K562 (cell line): ENCODE results near the gene PIP5KL1. TPM values are rescaled to one million over a fixed set of nuclear protein-coding genes. Genes with fewer than 3 reads are reported as not detected.

ENCODE experiments used
- FOXM1 ChIP-seq, 2 experiments: fragments of 450-650 bp in 1 of 2; sonication (generic) in 1 of 2; formaldehyde crosslinking in 1 of 2; IDR thresholded peaks; 2 replicates each; pipeline versions ENCODE4 v1.6.1 to v1.9.0; 2017 to 2022; ENCODE audit warnings: low read depth in 2 of 2, mild to moderate bottlenecking in 2 of 2, missing genetic modification reagents in 1 of 2, moderate library complexity in 1 of 2
- HOXB6 ChIP-seq: fragments of 250-450 bp; sonication (Bioruptor Pico); IDR thresholded peaks from 2 replicates; pipeline ENCODE4 v1.5.1; 2022; ENCODE audit warnings: mild to moderate bottlenecking, borderline replicate concordance
- JUN ChIP-seq, 2 experiments: sonication (generic) in 1 of 2; formaldehyde crosslinking in 1 of 2; IDR thresholded peaks; 2 replicates each; pipeline versions ENCODE4 v1.6.1 to v1.8.0; 2012 to 2022; ENCODE audit warnings: borderline replicate concordance in 2 of 2, mild to moderate bottlenecking in 2 of 2, improper control_type of control experiment in 1 of 2, low read depth in 1 of 2, low read length in 1 of 2, missing genetic modification reagents in 1 of 2
- NFRKB ChIP-seq: fragments of 450-650 bp; IDR thresholded peaks from 2 replicates; pipeline ENCODE4 v1.6.1; 2016; ENCODE audit warnings: low read depth
- PBX2 ChIP-seq, 2 experiments: IDR thresholded peaks in 1 of 2; conservative IDR thresholded peaks in 1 of 2; 2 replicates each; pipeline ENCODE4 v1.6.1; 2016; ENCODE audit warnings: low read depth in 2 of 2, mild to moderate bottlenecking in 1 of 2, missing compliant biosample characterization in 1 of 2, missing genetic modification characterization in 1 of 2, moderate library complexity in 1 of 2
- POLR2AphosphoS5 ChIP-seq: IDR thresholded peaks from 2 replicates; pipeline ENCODE4 v1.6.1; 2011; ENCODE audit warnings: mild to moderate bottlenecking, low read depth, low read length, moderate library complexity; ENCODE audit not compliant: control insufficient read depth, insufficient read depth
- POLR3A ChIP-seq: IDR thresholded peaks from 2 replicates; pipeline ENCODE4 v1.6.1; 2011; ENCODE audit warnings: borderline replicate concordance, mild to moderate bottlenecking, moderate library complexity; ENCODE audit not compliant: insufficient read length, insufficient read depth; ENCODE audit errors: extremely low read depth
- SRSF1 ChIP-seq: fragments of 200-400 bp; formaldehyde crosslinking; IDR thresholded peaks from 2 replicates; pipeline ENCODE4 v1.6.1; 2017; ENCODE audit warnings: mild to moderate bottlenecking, low read depth, low read length, moderate library complexity
- SRSF7 ChIP-seq: fragments of 200-400 bp; formaldehyde crosslinking; optimal IDR thresholded peaks from 2 replicates; pipeline ENCODE3; 2017; ENCODE audit warnings: mild to moderate bottlenecking, low read depth, low read length
- STAT5A ChIP-seq: IDR thresholded peaks from 2 replicates; pipeline ENCODE4 v1.6.1; 2012; ENCODE audit warnings: low read length, inconsistent platforms, borderline replicate concordance
- ZKSCAN1 ChIP-seq: fragments of 150-350 bp; IDR thresholded peaks from 2 replicates; pipeline ENCODE4 v1.6.1; 2016; ENCODE audit warnings: low read depth, low read length
- polyA plus RNA-seq, 8 experiments: library from polyadenylated mRNA; depleted of rRNA in 4 of 8; stranded (reverse) in 5 of 8; unstranded in 3 of 8; fragments of >200 nt; fragmentation: Nextera tagmentation in 2 of 8; fragmentation: Illumina TruSeq in 1 of 8; extraction: Ambion mirVana in 2 of 8; extraction: Trizol in 1 of 8; gene quantifications; 2 replicates each; pipeline versions ENCODE4 v1.2.1 to v1.2.3, GENCODE V29; 2011 to 2014; ENCODE audit warnings: inconsistent platforms in 1 of 8, missing spikeins in 1 of 8
- total RNA-seq, 7 experiments: library from RNA; depleted of rRNA in 6 of 7; stranded (reverse); fragments of >200 nt in 6 of 7; fragmentation: Illumina TruSeq in 2 of 7; extraction: Trizol in 2 of 7; gene quantifications; 2 replicates each; pipeline versions ENCODE4 v1.2.1 to v1.2.3, GENCODE V29; 2011 to 2021; ENCODE audit warnings: low replicate concordance in 1 of 7
- TF ChIP-seq, protein P1 (sequence below): sonication (generic); formaldehyde crosslinking; IDR thresholded peaks from 2 replicates; pipeline ENCODE4 v1.8.1; 2023; ENCODE audit warnings: mild to moderate bottlenecking, missing genetic modification reagents
- TF ChIP-seq, protein P2 (sequence below): fragments of 450-650 bp; IDR thresholded peaks from 2 replicates; pipeline ENCODE4 v1.6.1; 2017; ENCODE audit warnings: mild to moderate bottlenecking, moderate library complexity
- TF ChIP-seq, protein P3 (sequence below): fragments of 250-450 bp; sonication (Bioruptor Pico); IDR thresholded peaks from 2 replicates; pipeline ENCODE4 v1.8.0; 2022; ENCODE audit warnings: inconsistent platforms

PIP5KL1 gene
- total and polyA plus RNA-seq, 9 of the 15 experiments (the other 6 are each of a cell fraction or from before 2014, with no cell fraction given): 0.18 to 4.8 (median 1.2) TPM

DNA sequence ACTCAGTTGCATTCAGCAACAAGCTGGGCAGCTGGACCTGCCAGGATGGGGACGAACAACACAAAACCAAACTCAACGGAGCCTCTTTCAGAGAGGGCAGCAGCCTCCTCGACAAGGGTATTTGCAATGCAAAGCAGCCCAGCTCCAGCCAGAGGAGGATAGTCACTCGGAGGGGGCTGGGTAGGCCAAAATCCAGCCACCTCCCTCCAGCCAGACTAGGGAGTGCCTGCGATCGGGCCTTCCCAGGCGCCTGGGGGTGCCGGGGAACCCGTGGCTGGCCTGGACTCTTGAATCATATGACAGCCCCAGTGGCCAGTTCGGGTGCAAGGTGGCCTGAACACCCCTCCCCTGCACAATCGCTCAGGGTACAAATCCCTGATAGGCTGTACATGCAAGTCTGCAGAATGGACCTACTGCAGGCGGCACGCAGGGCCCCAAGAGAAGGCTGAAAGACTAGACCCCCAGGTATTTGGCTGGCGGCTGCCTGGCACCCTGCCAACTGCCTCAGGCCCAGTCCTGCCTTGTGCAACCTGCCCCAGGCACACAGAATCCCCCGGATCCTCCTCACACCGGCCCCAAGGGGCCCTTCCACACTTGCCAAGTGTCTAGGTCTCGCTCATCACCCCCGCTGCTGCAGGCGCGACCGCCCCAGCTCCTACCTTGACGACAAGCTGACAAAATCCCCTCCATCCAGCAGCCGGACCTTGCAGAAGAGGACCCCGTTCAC lies 48.9 kb upstream of the PIP5KL1 start (continued):
- TF ChIP-seq, protein P1, sequence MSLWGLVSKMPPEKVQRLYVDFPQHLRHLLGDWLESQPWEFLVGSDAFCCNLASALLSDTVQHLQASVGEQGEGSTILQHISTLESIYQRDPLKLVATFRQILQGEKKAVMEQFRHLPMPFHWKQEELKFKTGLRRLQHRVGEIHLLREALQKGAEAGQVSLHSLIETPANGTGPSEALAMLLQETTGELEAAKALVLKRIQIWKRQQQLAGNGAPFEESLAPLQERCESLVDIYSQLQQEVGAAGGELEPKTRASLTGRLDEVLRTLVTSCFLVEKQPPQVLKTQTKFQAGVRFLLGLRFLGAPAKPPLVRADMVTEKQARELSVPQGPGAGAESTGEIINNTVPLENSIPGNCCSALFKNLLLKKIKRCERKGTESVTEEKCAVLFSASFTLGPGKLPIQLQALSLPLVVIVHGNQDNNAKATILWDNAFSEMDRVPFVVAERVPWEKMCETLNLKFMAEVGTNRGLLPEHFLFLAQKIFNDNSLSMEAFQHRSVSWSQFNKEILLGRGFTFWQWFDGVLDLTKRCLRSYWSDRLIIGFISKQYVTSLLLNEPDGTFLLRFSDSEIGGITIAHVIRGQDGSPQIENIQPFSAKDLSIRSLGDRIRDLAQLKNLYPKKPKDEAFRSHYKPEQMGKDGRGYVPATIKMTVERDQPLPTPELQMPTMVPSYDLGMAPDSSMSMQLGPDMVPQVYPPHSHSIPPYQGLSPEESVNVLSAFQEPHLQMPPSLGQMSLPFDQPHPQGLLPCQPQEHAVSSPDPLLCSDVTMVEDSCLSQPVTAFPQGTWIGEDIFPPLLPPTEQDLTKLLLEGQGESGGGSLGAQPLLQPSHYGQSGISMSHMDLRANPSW (CRISPR knock-in tag): no peak; the same call in 1 of the 2 replicates
- no peak for TF ChIP-seq JUN (IDR thresholded peaks at IDR 0.05; ENCODE audit: borderline replicate concordance, low read depth, low read length)
- TF ChIP-seq JUN (CRISPR knock-in tag; IDR thresholded peaks at IDR 0.05; ENCODE audit: borderline replicate concordance): no peak
- no peak for TF ChIP-seq NFRKB
- TF ChIP-seq HOXB6 (CRISPR knock-in tag): no peak
- no peak for TF ChIP-seq POLR2AphosphoS5
- TF ChIP-seq PBX2 (CRISPR knock-in tag; IDR thresholded peaks at IDR 0.05; ENCODE audit: low read depth): no peak
- no peak for TF ChIP-seq PBX2 (tag; conservative IDR thresholded peaks at IDR 0.05; ENCODE audit: low read depth)
- TF ChIP-seq STAT5A: no peak
- TF ChIP-seq SRSF7: no peak
- no peak for TF ChIP-seq SRSF1
- TF ChIP-seq FOXM1 (IDR thresholded peaks at IDR 0.05; ENCODE audit: low read depth): no peak
- TF ChIP-seq FOXM1 (CRISPR knock-in tag; IDR thresholded peaks at IDR 0.05; ENCODE audit: low read depth): no peak
- TF ChIP-seq ZKSCAN1: no peak
- TF ChIP-seq, protein P2, sequence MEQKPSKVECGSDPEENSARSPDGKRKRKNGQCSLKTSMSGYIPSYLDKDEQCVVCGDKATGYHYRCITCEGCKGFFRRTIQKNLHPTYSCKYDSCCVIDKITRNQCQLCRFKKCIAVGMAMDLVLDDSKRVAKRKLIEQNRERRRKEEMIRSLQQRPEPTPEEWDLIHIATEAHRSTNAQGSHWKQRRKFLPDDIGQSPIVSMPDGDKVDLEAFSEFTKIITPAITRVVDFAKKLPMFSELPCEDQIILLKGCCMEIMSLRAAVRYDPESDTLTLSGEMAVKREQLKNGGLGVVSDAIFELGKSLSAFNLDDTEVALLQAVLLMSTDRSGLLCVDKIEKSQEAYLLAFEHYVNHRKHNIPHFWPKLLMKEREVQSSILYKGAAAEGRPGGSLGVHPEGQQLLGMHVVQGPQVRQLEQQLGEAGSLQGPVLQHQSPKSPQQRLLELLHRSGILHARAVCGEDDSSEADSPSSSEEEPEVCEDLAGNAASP: no peak
- TF ChIP-seq, protein P3, sequence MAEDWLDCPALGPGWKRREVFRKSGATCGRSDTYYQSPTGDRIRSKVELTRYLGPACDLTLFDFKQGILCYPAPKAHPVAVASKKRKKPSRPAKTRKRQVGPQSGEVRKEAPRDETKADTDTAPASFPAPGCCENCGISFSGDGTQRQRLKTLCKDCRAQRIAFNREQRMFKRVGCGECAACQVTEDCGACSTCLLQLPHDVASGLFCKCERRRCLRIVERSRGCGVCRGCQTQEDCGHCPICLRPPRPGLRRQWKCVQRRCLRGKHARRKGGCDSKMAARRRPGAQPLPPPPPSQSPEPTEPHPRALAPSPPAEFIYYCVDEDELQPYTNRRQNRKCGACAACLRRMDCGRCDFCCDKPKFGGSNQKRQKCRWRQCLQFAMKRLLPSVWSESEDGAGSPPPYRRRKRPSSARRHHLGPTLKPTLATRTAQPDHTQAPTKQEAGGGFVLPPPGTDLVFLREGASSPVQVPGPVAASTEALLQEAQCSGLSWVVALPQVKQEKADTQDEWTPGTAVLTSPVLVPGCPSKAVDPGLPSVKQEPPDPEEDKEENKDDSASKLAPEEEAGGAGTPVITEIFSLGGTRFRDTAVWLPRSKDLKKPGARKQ (CRISPR knock-in tag): no peak
- TF ChIP-seq POLR3A: no peak
